Measurements from ENCODE around the gene FKTN.
A peak's percentile ranks its signal among the peaks of the same experiment; 100 is the strongest.
"Not testable (repeated sequence)": the region's sequence is repeated elsewhere in the genome, so short reads cannot be mapped to it uniquely, and the experiment has no call there.

Gene FKTN

GRCh38 chr9:105572455-105572854, 14.5 kb downstream of the FKTN start:
- no peaks in the 10 kb centered on the region for H4K20me1 ChIP-seq (ENCODE audit: insufficient read depth)

GRCh38 chr9:105579952-105580351, 22.0 kb downstream of the FKTN start:
- not testable (repeated sequence) for H3K4me3 ChIP-seq (IDR thresholded peaks at IDR 0.05; ENCODE audit: insufficient read depth, low read depth, low read length); H3K79me2 ChIP-seq (ENCODE audit: insufficient read depth, low read depth); H3K4me2 ChIP-seq; H3K27ac ChIP-seq; H3K36me3 ChIP-seq (ENCODE audit: insufficient read depth); H2AFZ ChIP-seq (ENCODE audit: low read depth); H4K20me1 ChIP-seq (ENCODE audit: insufficient read depth); H3K27me3 ChIP-seq (ENCODE audit: insufficient read depth, low read depth); H3K9ac ChIP-seq; H3K4me1 ChIP-seq (ENCODE audit: low read depth, poor library complexity, severe bottlenecking)

More at GRCh38 chr9:105572455-105572854, 14.5 kb downstream of the FKTN start:
- Histone ChIP-seq H3K9ac (no peak overlapping the region), H3K4me1 (ENCODE audit: low read depth, poor library complexity, severe bottlenecking) (no peaks in the 10 kb centered on the region), H3K36me3 (ENCODE audit: insufficient read depth) (no peaks in the 10 kb centered on the region; the same call in 1 of the 2 replicates), H3K79me2 (ENCODE audit: insufficient read depth, low read depth) (no peaks in the 10 kb centered on the region), H3K27me3 (ENCODE audit: insufficient read depth, low read depth) (no peaks in the 10 kb centered on the region), H3K27ac (no peak overlapping the region), H2AFZ (ENCODE audit: low read depth) (no peak overlapping the region), H3K4me3 (IDR thresholded peaks at IDR 0.05; ENCODE audit: insufficient read depth, low read depth, low read length) (no peak overlapping the region), H3K4me2 (no peak overlapping the region)
- TF ChIP-seq CTCF (conservative IDR thresholded peaks at IDR 0.05; ENCODE audit: low read depth, low read length): no peak

GRCh38 chr9:105581550-105581949, 23.6 kb downstream of the FKTN start:
- not testable (repeated sequence) for H3K27ac ChIP-seq; H3K79me2 ChIP-seq (ENCODE audit: insufficient read depth, low read depth); H3K27me3 ChIP-seq (ENCODE audit: insufficient read depth, low read depth); H3K36me3 ChIP-seq (ENCODE audit: insufficient read depth); H3K4me2 ChIP-seq; H4K20me1 ChIP-seq (ENCODE audit: insufficient read depth); H2AFZ ChIP-seq (ENCODE audit: low read depth); H3K4me3 ChIP-seq (IDR thresholded peaks at IDR 0.05; ENCODE audit: insufficient read depth, low read depth, low read length); H3K9ac ChIP-seq; H3K4me1 ChIP-seq (ENCODE audit: low read depth, poor library complexity, severe bottlenecking)

- no peaks in the 10 kb centered on the region for H3K36me3 ChIP-seq (ENCODE audit: insufficient read depth)
- no peaks in the 10 kb centered on the region for H3K4me1 ChIP-seq (ENCODE audit: low read depth, poor library complexity, severe bottlenecking)
- no peak overlapping the region for H3K4me3 ChIP-seq (IDR thresholded peaks at IDR 0.05; ENCODE audit: insufficient read depth, low read depth, low read length)
- no peak overlapping the region for H2AFZ ChIP-seq (ENCODE audit: low read depth)
- no peak overlapping the region for H3K9ac ChIP-seq
- no peak overlapping the region for H3K27ac ChIP-seq
- no peaks in the 10 kb centered on the region for H3K79me2 ChIP-seq (ENCODE audit: insufficient read depth, low read depth)
- no peaks in the 10 kb centered on the region for H3K27me3 ChIP-seq (ENCODE audit: insufficient read depth, low read depth)
- no peak overlapping the region for H3K4me2 ChIP-seq
- H4K20me1 ChIP-seq (ENCODE audit: insufficient read depth): no peaks in the 10 kb centered on the region
- no peak for TF ChIP-seq CTCF (conservative IDR thresholded peaks at IDR 0.05; ENCODE audit: low read depth, low read length)
These were observed 35.2 kb downstream of the FKTN start for GRCh38 chr9:105593145-105593544.

GRCh38 chr9:105608721-105609598, 51.0 kb downstream of the FKTN start:
- H3K36me3 ChIP-seq (ENCODE audit: insufficient read depth): no peaks in the 10 kb centered on the region
- H3K9ac ChIP-seq: no peak overlapping the region
- no peak overlapping the region for H2AFZ ChIP-seq (ENCODE audit: low read depth)
- H3K4me3 ChIP-seq (IDR thresholded peaks at IDR 0.05; ENCODE audit: insufficient read depth, low read depth, low read length): no peak overlapping the region
- H3K79me2 ChIP-seq (ENCODE audit: insufficient read depth, low read depth): no peaks in the 10 kb centered on the region
- H3K27me3 ChIP-seq (ENCODE audit: insufficient read depth, low read depth): no peaks in the 10 kb centered on the region
- peak; percentile 75 for TF ChIP-seq CTCF (conservative IDR thresholded peaks at IDR 0.05; ENCODE audit: low read depth, low read length)
- H3K27ac ChIP-seq: no peak overlapping the region
- no peak overlapping the region for H3K4me2 ChIP-seq
- H4K20me1 ChIP-seq (ENCODE audit: insufficient read depth): 0 out of 2 replicates have a peak, but pooled peaks cover 4% of the 10 kb centered on the region
- no peaks in the 10 kb centered on the region for H3K4me1 ChIP-seq (ENCODE audit: low read depth, poor library complexity, severe bottlenecking)

All from KMS-11 (cell line).